Measurements from ENCODE around the gene POPDC3.

GRCh38 chr6:105193647-105194046, 13.8 kb upstream of the POPDC3 start:
- TF ChIP-seq CREB5 (CRISPR knock-in tag; IDR thresholded peaks at IDR 0.05; ENCODE audit: low read depth) (no peak), ISL1 (CRISPR knock-in tag; IDR thresholded peaks at IDR 0.05) (no peak), ZNF70 (CRISPR knock-in tag; IDR thresholded peaks at IDR 0.05) (no peak), ZNF8 (CRISPR knock-in tag; IDR thresholded peaks at IDR 0.05) (no peak)
